ENCODE data around the gene KPNA5.
"Not testable (repeated sequence)": the region's sequence is repeated elsewhere in the genome, so short reads cannot be mapped to it uniquely, and the experiment has no call there.

GRCh38 chr6:116686475-116687101, 5.6 kb downstream of the KPNA5 start:
- TF ChIP-seq TARDBP (IDR thresholded peaks at IDR 0.05); FOXM1 (IDR thresholded peaks at IDR 0.05; ENCODE audit: borderline replicate concordance); SUZ12 (IDR thresholded peaks at IDR 0.05); ELF4 (IDR thresholded peaks at IDR 0.05): not testable (repeated sequence)

All from HEK293T (cell line).